Measurements from ENCODE around the gene LPCAT2.
"Not testable (repeated sequence)": the region's sequence is repeated elsewhere in the genome, so short reads cannot be mapped to it uniquely, and the experiment has no call there.

DNA sequence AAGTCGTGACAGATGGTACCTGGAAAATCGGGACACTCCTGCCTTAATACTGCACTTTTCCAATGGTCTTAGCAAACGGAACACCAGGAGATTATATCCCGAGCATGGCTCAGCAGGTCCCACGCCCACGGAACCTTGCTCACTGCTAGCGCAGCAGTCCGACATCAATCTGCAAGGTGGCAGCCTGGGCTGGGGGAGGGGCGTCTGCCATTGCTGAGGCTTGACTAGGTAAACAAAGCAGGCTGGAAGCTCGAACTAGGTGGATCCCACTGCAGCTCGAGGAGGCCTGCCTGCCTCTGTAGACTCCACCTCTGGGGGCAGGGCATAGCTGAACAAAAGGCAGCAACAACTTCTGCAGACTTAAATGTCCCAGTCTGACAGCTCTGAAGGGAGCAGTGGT, 106.8 kb downstream of the LPCAT2 start:
- TF ChIP-seq, protein P1, sequence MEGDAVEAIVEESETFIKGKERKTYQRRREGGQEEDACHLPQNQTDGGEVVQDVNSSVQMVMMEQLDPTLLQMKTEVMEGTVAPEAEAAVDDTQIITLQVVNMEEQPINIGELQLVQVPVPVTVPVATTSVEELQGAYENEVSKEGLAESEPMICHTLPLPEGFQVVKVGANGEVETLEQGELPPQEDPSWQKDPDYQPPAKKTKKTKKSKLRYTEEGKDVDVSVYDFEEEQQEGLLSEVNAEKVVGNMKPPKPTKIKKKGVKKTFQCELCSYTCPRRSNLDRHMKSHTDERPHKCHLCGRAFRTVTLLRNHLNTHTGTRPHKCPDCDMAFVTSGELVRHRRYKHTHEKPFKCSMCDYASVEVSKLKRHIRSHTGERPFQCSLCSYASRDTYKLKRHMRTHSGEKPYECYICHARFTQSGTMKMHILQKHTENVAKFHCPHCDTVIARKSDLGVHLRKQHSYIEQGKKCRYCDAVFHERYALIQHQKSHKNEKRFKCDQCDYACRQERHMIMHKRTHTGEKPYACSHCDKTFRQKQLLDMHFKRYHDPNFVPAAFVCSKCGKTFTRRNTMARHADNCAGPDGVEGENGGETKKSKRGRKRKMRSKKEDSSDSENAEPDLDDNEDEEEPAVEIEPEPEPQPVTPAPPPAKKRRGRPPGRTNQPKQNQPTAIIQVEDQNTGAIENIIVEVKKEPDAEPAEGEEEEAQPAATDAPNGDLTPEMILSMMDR (IDR thresholded peaks at IDR 0.05): not testable (repeated sequence)
- TF ChIP-seq POLR2AphosphoS5, POLR2A, EP300 (IDR thresholded peaks at IDR 0.05): not testable (repeated sequence)
